H9 (cell line): ENCODE measurements around the gene PKNOX2. TPM values are rescaled to one million over a fixed set of nuclear protein-coding genes. Genes with fewer than 3 reads are reported as not detected.
A peak's percentile ranks its signal among the peaks of the same experiment; 100 is the strongest.

Experiments used
- DNase-seq: peaks from one replicate; pipeline ENCODE4 v3.0.0-alpha.2; 2017
- H2AFZ ChIP-seq: one replicate; pipeline ENCODE4 v1.6.1; 2013; ENCODE audit warnings: mild to moderate bottlenecking, low read length, control low read depth, moderate library complexity
- H2AK5ac ChIP-seq: 2 replicates; pipeline ENCODE4 v1.6.1; 2013; ENCODE audit warnings: low read length, control low read depth, mixed read lengths; ENCODE audit not compliant: insufficient read length
- H2BK120ac ChIP-seq: one replicate; pipeline ENCODE4 v1.6.1; 2013; ENCODE audit warnings: low read depth, mild to moderate bottlenecking, low read length, control low read depth, inconsistent platforms; ENCODE audit not compliant: poor library complexity, severe bottlenecking
- H2BK12ac ChIP-seq: 2 replicates; pipeline ENCODE4 v1.6.1; 2013; ENCODE audit warnings: low read length, control low read depth, mixed read lengths, low read depth; ENCODE audit not compliant: insufficient read length
- H2BK15ac ChIP-seq: 2 replicates; pipeline ENCODE4 v1.6.1; 2013; ENCODE audit warnings: low read depth, low read length, control low read depth
- H2BK20ac ChIP-seq: one replicate; pipeline ENCODE4 v1.6.1; 2013; ENCODE audit warnings: low read depth, mild to moderate bottlenecking, low read length, control low read depth, inconsistent platforms; ENCODE audit not compliant: poor library complexity, severe bottlenecking
- H2BK5ac ChIP-seq: 2 replicates; pipeline ENCODE4 v1.6.1; 2013; ENCODE audit warnings: low read length, control low read depth, mixed read lengths; ENCODE audit not compliant: insufficient read length
- H3K14ac ChIP-seq: 2 replicates; pipeline ENCODE4 v1.6.1; 2013; ENCODE audit warnings: low read length, control low read depth; ENCODE audit not compliant: insufficient read depth
- H3K18ac ChIP-seq: 2 replicates; pipeline ENCODE4 v1.6.1; 2013; ENCODE audit warnings: low read depth, mild to moderate bottlenecking, mixed read lengths, low read length, control low read depth; ENCODE audit not compliant: insufficient read length
- H3K23ac ChIP-seq: 2 replicates; pipeline ENCODE4 v1.6.1; 2013; ENCODE audit warnings: low read length, control low read depth, mixed read lengths, low read depth; ENCODE audit not compliant: insufficient read length
- H3K23me2 ChIP-seq: 2 replicates; pipeline ENCODE4 v1.6.1; 2013; ENCODE audit warnings: low read depth, mild to moderate bottlenecking, mixed read lengths, low read length, control low read depth; ENCODE audit not compliant: insufficient read length, poor library complexity, severe bottlenecking
- H3K27ac ChIP-seq: 2 replicates; pipeline ENCODE4 v1.5.1; 2013; ENCODE audit warnings: low read length, control low read depth, mixed read lengths, low read depth; ENCODE audit not compliant: insufficient read length
- H3K27me3 ChIP-seq: 2 replicates; pipeline ENCODE4 v1.6.1; 2013; ENCODE audit warnings: low read length, control low read depth, inconsistent platforms; ENCODE audit not compliant: insufficient read depth
- H3K4ac ChIP-seq: 2 replicates; pipeline ENCODE4 v1.6.1; 2013; ENCODE audit warnings: low read depth, mild to moderate bottlenecking, control low read depth, inconsistent platforms, low read length, moderate library complexity
- H3K4me1 ChIP-seq: 2 replicates; pipeline ENCODE4 v1.6.1; 2013; ENCODE audit warnings: low read length, control low read depth, inconsistent platforms; ENCODE audit not compliant: insufficient read depth
- H3K4me2 ChIP-seq: 2 replicates; pipeline ENCODE4 v1.6.1; 2013; ENCODE audit warnings: low read length, control low read depth, mixed read lengths; ENCODE audit not compliant: insufficient read length, insufficient read depth
- H3K56ac ChIP-seq: 2 replicates; pipeline ENCODE4 v1.6.1; 2013; ENCODE audit warnings: low read depth, mild to moderate bottlenecking, mixed read lengths, low read length, control low read depth; ENCODE audit not compliant: insufficient read length
- H3K79me1 ChIP-seq: 2 replicates; pipeline ENCODE4 v1.6.1; 2013; ENCODE audit warnings: low read depth, mild to moderate bottlenecking, moderate library complexity, low read length, control low read depth, inconsistent platforms; ENCODE audit not compliant: insufficient read depth, poor library complexity, severe bottlenecking
- H3K79me2 ChIP-seq: 2 replicates; pipeline ENCODE4 v1.6.1; 2013; ENCODE audit warnings: low read length, control low read depth, inconsistent platforms; ENCODE audit not compliant: insufficient read depth
- H3K9ac ChIP-seq: 2 replicates; pipeline ENCODE4 v1.6.1; 2013; ENCODE audit warnings: low read length, control low read depth, mixed read lengths; ENCODE audit not compliant: insufficient read length; ENCODE audit errors: extremely low read depth
- H3K9me3 ChIP-seq: one replicate; pipeline ENCODE4 v1.6.1; 2013; ENCODE audit warnings: low read depth, low read length, inconsistent platforms; ENCODE audit not compliant: control insufficient read depth
- H3T11ph ChIP-seq: one replicate; pipeline ENCODE4 v1.6.1; 2013; ENCODE audit warnings: mild to moderate bottlenecking, low read length, control low read depth, inconsistent platforms
- H4K20me1 ChIP-seq: one replicate; pipeline ENCODE4 v1.6.1; 2013; ENCODE audit not compliant: control insufficient read depth, insufficient read length, insufficient read depth
- H4K5ac ChIP-seq: 2 replicates; pipeline ENCODE4 v1.6.1; 2013; ENCODE audit warnings: low read depth, mild to moderate bottlenecking, mixed read lengths, low read length, control low read depth; ENCODE audit not compliant: insufficient read length
- H4K8ac ChIP-seq: replicated peaks from 2 replicates; pipeline ENCODE4 v1.6.1; 2013; ENCODE audit warnings: low read length, control low read depth, mixed read lengths, low read depth; ENCODE audit not compliant: insufficient read length
- H4K91ac ChIP-seq: 2 replicates; pipeline ENCODE4 v1.6.1; 2013; ENCODE audit warnings: low read depth, mild to moderate bottlenecking, moderate library complexity, mixed read lengths, low read length, control low read depth; ENCODE audit not compliant: insufficient read length
- H3K27ac Mint-ChIP-seq, 3 experiments: 2 replicates in 2 of 3; 3 replicates in 1 of 3; pipeline ENCODE4 v1.8.0; 2020 to 2021; ENCODE audit warnings: mixed read lengths in 3 of 3, mild to moderate bottlenecking in 1 of 3, moderate library complexity in 1 of 3
- H3K27me3 Mint-ChIP-seq: 2 replicates; pipeline ENCODE4 v1.8.0; 2021; ENCODE audit warnings: low read depth, mild to moderate bottlenecking, moderate library complexity, mixed read lengths
- H3K36me3 Mint-ChIP-seq, 3 experiments: 2 replicates in 2 of 3; 3 replicates in 1 of 3; pipeline ENCODE4 v1.8.0; 2020 to 2021; ENCODE audit warnings: low read depth in 3 of 3, mixed read lengths in 3 of 3; ENCODE audit not compliant: insufficient read depth in 1 of 3
- H3K4me1 Mint-ChIP-seq, 2 experiments: 2 replicates each; pipeline ENCODE4 v1.8.0; 2020; ENCODE audit warnings: mixed read lengths in 2 of 2
- H3K4me3 Mint-ChIP-seq, 2 experiments: 2 replicates in 1 of 2; 3 replicates in 1 of 2; pipeline ENCODE4 v1.8.0; 2020 to 2021; ENCODE audit warnings: mild to moderate bottlenecking in 2 of 2, mixed read lengths in 2 of 2, moderate library complexity in 1 of 2
- H3K9me3 Mint-ChIP-seq, 2 experiments: 2 replicates in 1 of 2; 3 replicates in 1 of 2; pipeline ENCODE4 v1.8.0; 2020; ENCODE audit warnings: mild to moderate bottlenecking in 2 of 2, mixed read lengths in 2 of 2, moderate library complexity in 1 of 2
- CTCF ChIP-seq: fragments of 200-600 bp; sonication (generic); conservative IDR thresholded peaks from 3 replicates; pipeline ENCODE4 v1.8.0; 2021; ENCODE audit warnings: antibody characterized with exemption, mild to moderate bottlenecking
- WGBS: extraction: QIAGEN DNeasy Blood & Tissue Kit; methylation state at CpG from one replicate; pipeline ENCODE4 v1.1.7; 2013; ENCODE audit warnings: missing lambda C conversion rate, low lambda C conversion rate, mixed read lengths; ENCODE audit not compliant: insufficient read length; ENCODE audit errors: extremely low coverage; 5-methylcytosine and 5-hydroxymethylcytosine counted together
- total RNA-seq: library from RNA; stranded (reverse); gene quantifications from 2 replicates; pipeline ENCODE4 v1.2.1, GENCODE V29; 2021

The PKNOX2 gene
- total RNA-seq, 1 experiment from 2014 or later: 1.3 TPM

GRCh38 chr11:125165111-125165842 is 726 bp downstream of the PKNOX2 start:
- DNase-seq: no peak
- Mint-ChIP-seq H3K27me3 (peaks cover 58% of the 10 kb centered on the region), H3K9me3 (0 out of 5 replicates have a peak, but pooled peaks cover 0 to 3% of the 10 kb centered on the region in 2 experiments), H3K36me3 (no peaks in the 10 kb centered on the region; a peak in 1 of 7 replicates), H3K27ac (no peak overlapping the region; a peak in 2 of 7 replicates), H3K4me1 (peaks cover 67 to 72% of the 10 kb centered on the region in 2 experiments), H3K4me3 (peak overlapping the region; percentile 78 to 94)
- no peak overlapping the region for H3K23ac ChIP-seq
- H3K9ac ChIP-seq: peak overlapping the region; percentile 25
- peaks cover 9% of the 10 kb centered on the region; the same call in 1 of the 2 replicates for H3K4me1 ChIP-seq
- H2AFZ ChIP-seq: no peak overlapping the region
- no peak overlapping the region for H4K8ac ChIP-seq
- H3K14ac ChIP-seq: peak overlapping the region; percentile 31
- peaks cover 36% of the 10 kb centered on the region for H3K23me2 ChIP-seq
- H2BK15ac ChIP-seq: no peak overlapping the region
- no peak overlapping the region for H2BK5ac ChIP-seq
- peak overlapping the region; percentile 88 for H3K4me2 ChIP-seq
- H2BK12ac ChIP-seq: no peak overlapping the region
- no peak overlapping the region for H3K4ac ChIP-seq
- H3K9me3 ChIP-seq: no peaks in the 10 kb centered on the region
- H2AK5ac ChIP-seq: no peak overlapping the region
- H2BK20ac ChIP-seq: no peak overlapping the region
- H3K56ac ChIP-seq: no peak overlapping the region
- H3K79me1 ChIP-seq: no peaks in the 10 kb centered on the region
- H3K18ac ChIP-seq: peak overlapping the region; percentile 41
- no peak overlapping the region for H3T11ph ChIP-seq
- H4K20me1 ChIP-seq: no peaks in the 10 kb centered on the region
- no peaks in the 10 kb centered on the region for H3K79me2 ChIP-seq
- H4K5ac ChIP-seq: no peak overlapping the region
- no peak overlapping the region for H3K27ac ChIP-seq
- peaks cover 40% of the 10 kb centered on the region for H3K27me3 ChIP-seq
- no peak overlapping the region for H4K91ac ChIP-seq
- no peak for TF ChIP-seq CTCF
- WGBS: no CpG with 5 or more reads among the region's 80 CpGs
- H2BK120ac ChIP-seq: no peak overlapping the region
